T-helper 1 cell treated with Interleukin-12 subunit alpha and Interleukin-12 subunit beta and Interleukin-4 antibody, amounts not matched to agents 30 μg/mL and 1 μg/mL, for 36 hours (primary cell): ENCODE measurements around the gene TRIML1.
"Not testable (repeated sequence)": the region's sequence is repeated elsewhere in the genome, so short reads cannot be mapped to it uniquely, and the experiment has no call there.

Experiments used
- H3K27ac Mint-ChIP-seq: one replicate; pipeline ENCODE4 v1.8.0; 2021; ENCODE audit warnings: mild to moderate bottlenecking, mixed read lengths
- H3K27me3 Mint-ChIP-seq: one replicate; pipeline ENCODE4 v1.8.0; 2021; ENCODE audit warnings: low read depth, mixed read lengths
- H3K36me3 Mint-ChIP-seq: one replicate; pipeline ENCODE4 v1.8.0; 2021; ENCODE audit warnings: low read depth, mixed read lengths
- H3K4me1 Mint-ChIP-seq: one replicate; pipeline ENCODE4 v1.8.0; 2021; ENCODE audit warnings: low read depth, mixed read lengths
- H3K4me3 Mint-ChIP-seq: one replicate; pipeline ENCODE4 v1.8.0; 2021; ENCODE audit warnings: mild to moderate bottlenecking, moderate library complexity, mixed read lengths
- H3K9me3 Mint-ChIP-seq: one replicate; pipeline ENCODE4 v1.8.0; 2021; ENCODE audit warnings: mixed read lengths

TRIML1 gene

GRCh38 chr4:188132232-188132631, 7.0 kb upstream of the TRIML1 start:
- Mint-ChIP-seq H3K4me1 (no peaks in the 10 kb centered on the region), H3K36me3 (no peaks in the 10 kb centered on the region), H3K27me3 (no peaks in the 10 kb centered on the region), H3K4me3 (no peak overlapping the region), H3K9me3 (peaks cover 17% of the 10 kb centered on the region), H3K27ac (no peak overlapping the region)

- Mint-ChIP-seq H3K4me1 (no peaks in the 10 kb centered on the region), H3K4me3 (no peak overlapping the region), H3K36me3 (no peaks in the 10 kb centered on the region), H3K27ac (no peak overlapping the region), H3K27me3 (no peaks in the 10 kb centered on the region), H3K9me3 (peaks cover 26% of the 10 kb centered on the region)
Observed at GRCh38 chr4:188138227-188138626, 1.0 kb upstream of the TRIML1 start.

DNA sequence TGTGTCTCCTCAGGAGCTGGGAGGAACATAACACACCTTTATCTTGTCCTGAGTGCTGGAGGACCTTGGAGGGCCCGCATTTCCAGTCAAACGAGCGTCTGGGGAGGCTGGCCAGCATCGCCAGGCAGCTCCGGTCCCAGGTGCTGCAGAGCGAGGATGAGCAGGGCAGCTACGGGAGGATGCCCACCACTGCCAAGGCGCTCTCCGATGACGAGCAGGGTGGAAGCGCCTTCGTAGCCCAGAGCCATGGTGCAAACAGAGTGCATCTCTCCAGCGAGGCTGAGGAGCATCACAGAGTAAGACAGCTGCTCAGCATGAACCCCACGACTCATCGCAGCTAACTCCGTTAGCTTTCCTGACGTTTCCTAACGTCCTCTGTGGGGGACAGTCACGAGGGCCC, 430 bp downstream of the TRIML1 start:
- H3K36me3 Mint-ChIP-seq: no peaks in the 10 kb centered on the region
- H3K4me3 Mint-ChIP-seq: no peak overlapping the region
- peaks cover 29% of the 10 kb centered on the region for H3K9me3 Mint-ChIP-seq
- H3K27ac Mint-ChIP-seq: no peak overlapping the region
- no peaks in the 10 kb centered on the region for H3K4me1 Mint-ChIP-seq
- H3K27me3 Mint-ChIP-seq: no peaks in the 10 kb centered on the region

- Mint-ChIP-seq H3K27me3 (no peaks in the 10 kb centered on the region), H3K27ac (no peak overlapping the region)
Observed at GRCh38 chr4:188143731-188144130, 4.5 kb downstream of the TRIML1 start.

DNA sequence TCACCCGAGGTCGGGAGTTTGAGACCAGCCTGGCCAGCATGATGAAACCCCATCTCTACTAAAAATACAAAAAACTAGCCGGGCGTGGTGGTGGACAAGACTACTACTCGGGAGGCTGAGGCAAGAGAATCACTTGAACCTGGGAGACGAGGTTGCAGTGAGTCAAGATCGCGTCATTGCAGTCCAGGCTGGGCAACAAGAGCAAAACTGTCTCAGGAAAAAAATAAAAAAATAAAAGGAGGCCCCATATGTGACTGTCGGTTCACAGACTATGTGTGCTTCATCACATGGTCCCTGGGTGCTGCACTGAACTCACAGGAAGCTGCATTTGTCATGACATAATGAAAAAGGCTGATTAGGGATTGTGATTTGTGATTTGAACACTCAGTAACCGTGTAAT, 6.4 kb downstream of the TRIML1 start:
- Mint-ChIP-seq H3K9me3 (peaks cover 28% of the 10 kb centered on the region), H3K4me1 (no peaks in the 10 kb centered on the region), H3K4me3 (no peak overlapping the region), H3K36me3 (no peaks in the 10 kb centered on the region), H3K27me3 (no peaks in the 10 kb centered on the region), H3K27ac (no peak overlapping the region)

More at GRCh38 chr4:188143731-188144130, 4.5 kb downstream of the TRIML1 start:
- no peaks in the 10 kb centered on the region for H3K36me3 Mint-ChIP-seq
- H3K4me3 Mint-ChIP-seq: no peak overlapping the region
- no peaks in the 10 kb centered on the region for H3K4me1 Mint-ChIP-seq
- H3K9me3 Mint-ChIP-seq: peaks cover 32% of the 10 kb centered on the region

DNA sequence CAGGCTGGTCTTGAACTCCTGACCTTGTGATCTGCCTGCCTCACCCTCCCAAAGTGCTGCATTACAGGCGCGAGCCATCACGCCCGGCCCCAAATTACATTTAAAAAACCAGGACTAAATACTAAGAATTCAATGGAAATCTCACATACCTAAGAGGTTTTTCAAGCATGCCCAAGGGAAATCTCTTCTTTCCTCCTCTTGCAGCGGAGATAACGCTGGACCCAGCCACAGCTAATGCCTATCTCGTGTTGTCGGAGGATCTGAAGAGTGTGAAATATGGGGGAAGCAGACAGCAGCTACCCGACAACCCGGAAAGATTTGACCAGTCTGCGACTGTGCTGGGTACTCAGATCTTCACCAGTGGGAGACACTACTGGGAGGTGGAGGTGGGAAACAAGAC, 7.4 kb downstream of the TRIML1 start:
- no peaks in the 10 kb centered on the region for H3K4me1 Mint-ChIP-seq
- no peaks in the 10 kb centered on the region for H3K27me3 Mint-ChIP-seq
- H3K27ac Mint-ChIP-seq: no peak overlapping the region
- no peaks in the 10 kb centered on the region for H3K36me3 Mint-ChIP-seq
- peaks cover 23% of the 10 kb centered on the region for H3K9me3 Mint-ChIP-seq
- H3K4me3 Mint-ChIP-seq: no peak overlapping the region

GRCh38 chr4:188147176-188147575, 7.9 kb downstream of the TRIML1 start:
- Mint-ChIP-seq H3K27me3 (no peaks in the 10 kb centered on the region), H3K4me3 (no peak overlapping the region), H3K27ac (no peak overlapping the region), H3K9me3 (peaks cover 22% of the 10 kb centered on the region), H3K4me1 (no peaks in the 10 kb centered on the region), H3K36me3 (no peaks in the 10 kb centered on the region)

GRCh38 chr4:188147776-188148175, 8.5 kb downstream of the TRIML1 start:
- Mint-ChIP-seq H3K4me3 (no peak overlapping the region), H3K9me3 (peaks cover 22% of the 10 kb centered on the region), H3K27ac (no peak overlapping the region), H3K27me3 (no peaks in the 10 kb centered on the region), H3K36me3 (no peaks in the 10 kb centered on the region), H3K4me1 (no peaks in the 10 kb centered on the region)

DNA sequence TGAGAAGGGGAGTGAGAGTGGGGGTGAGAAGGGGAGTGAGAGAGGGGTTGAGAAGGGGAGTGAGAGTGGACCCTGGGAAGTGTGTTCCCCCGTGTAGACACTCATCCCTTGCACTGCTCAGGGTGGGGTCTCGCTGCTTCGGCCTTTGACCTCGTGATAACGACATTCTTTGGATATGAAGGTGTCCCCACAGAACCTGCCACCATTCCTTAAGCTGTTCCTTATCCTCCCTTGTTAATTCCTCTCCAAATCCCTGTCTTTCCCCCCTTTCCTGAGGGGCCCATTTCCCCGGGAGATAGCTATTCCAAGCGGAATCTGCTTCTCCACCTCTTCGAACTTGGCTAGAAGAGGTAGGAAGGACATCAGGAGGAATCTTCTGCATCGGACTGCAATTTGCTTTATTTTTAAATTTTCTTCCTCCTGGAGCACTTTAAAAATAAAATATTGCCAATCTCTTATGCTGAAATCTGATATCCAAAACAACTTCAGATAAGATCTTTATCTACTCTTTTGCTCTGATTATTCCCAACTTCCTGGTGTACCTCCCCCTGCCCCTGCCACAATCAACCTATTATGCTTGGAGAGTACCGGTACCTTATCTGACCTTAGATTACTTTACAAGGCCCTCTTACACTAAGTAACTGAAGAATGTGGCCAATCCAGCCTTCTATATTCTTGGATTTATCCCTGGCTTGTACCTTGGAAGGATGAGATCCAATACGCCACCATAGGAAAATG, 15.6 kb downstream of the TRIML1 start:
- Mint-ChIP-seq H3K4me1 (no peaks in the 10 kb centered on the region), H3K36me3 (no peaks in the 10 kb centered on the region), H3K4me3 (no peak overlapping the region), H3K27ac (no peak overlapping the region), H3K27me3 (no peaks in the 10 kb centered on the region), H3K9me3 (peaks cover 12% of the 10 kb centered on the region)

DNA sequence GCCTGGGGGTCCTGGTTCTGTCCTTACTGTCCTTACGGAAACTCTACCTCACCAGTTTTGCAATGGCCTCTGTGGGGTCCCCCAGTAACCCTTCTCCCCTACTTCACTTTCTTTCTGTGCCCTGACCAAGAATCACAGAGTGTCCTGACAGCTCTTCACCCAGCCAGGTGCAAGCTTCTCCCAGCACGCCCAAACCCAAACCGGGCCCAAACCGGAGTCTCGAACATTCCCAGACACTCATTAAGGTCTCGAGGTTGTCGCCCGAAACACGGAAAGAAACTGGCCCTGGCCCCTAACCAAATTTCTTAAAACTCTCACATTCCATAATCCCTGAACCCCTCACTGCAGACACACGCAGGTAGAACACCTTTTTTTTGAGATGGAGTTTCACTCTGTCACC, 19.1 kb downstream of the TRIML1 start:
- H3K36me3 Mint-ChIP-seq: no peaks in the 10 kb centered on the region

DNA sequence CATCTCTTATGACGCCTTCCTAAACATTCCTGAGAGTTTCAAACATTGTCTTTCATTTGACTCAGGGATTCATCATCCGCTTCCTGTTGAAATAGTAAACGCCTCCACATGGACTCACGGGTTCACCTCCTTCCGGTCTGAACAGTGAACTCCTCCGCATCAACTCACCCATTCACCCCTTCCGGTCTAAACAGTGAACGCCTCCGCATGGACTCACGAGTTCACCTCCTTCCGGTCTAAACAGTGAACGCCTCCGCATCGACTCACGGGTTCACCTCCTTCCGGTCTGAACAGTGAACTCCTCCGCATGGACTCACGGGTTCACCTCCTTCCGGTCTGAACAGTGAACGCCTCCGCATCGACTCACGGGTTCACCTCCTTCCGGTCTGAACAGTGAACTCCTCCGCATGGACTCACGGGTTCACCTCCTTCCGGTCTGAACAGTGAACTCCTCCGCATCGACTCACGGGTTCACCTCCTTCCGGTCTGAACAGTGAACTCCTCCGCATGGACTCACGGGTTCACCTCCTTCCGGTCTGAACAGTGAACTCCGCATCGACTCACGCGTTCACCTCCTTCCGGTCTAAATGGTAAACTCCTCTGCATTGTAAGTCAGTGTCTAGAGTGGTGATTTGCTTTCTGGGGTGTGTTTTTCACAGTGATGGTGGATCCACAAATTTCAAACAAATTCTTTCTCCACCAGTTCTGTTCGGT, 20.4 kb downstream of the TRIML1 start:
- H3K4me3 Mint-ChIP-seq, H3K36me3 Mint-ChIP-seq, H3K4me1 Mint-ChIP-seq, H3K27ac Mint-ChIP-seq, H3K27me3 Mint-ChIP-seq: not testable (repeated sequence)
- peaks cover 17% of the 10 kb centered on the region for H3K9me3 Mint-ChIP-seq

More for the DNA sequence above, 19.1 kb downstream of the TRIML1 start:
- H3K27me3 Mint-ChIP-seq: no peaks in the 10 kb centered on the region
- H3K27ac Mint-ChIP-seq: no peak overlapping the region
- peaks cover 17% of the 10 kb centered on the region for H3K9me3 Mint-ChIP-seq
- H3K4me1 Mint-ChIP-seq: no peaks in the 10 kb centered on the region
- no peak overlapping the region for H3K4me3 Mint-ChIP-seq

GRCh38 chr4:188160406-188160805, 21.2 kb downstream of the TRIML1 start:
- H3K9me3 Mint-ChIP-seq: peaks cover 17% of the 10 kb centered on the region

DNA sequence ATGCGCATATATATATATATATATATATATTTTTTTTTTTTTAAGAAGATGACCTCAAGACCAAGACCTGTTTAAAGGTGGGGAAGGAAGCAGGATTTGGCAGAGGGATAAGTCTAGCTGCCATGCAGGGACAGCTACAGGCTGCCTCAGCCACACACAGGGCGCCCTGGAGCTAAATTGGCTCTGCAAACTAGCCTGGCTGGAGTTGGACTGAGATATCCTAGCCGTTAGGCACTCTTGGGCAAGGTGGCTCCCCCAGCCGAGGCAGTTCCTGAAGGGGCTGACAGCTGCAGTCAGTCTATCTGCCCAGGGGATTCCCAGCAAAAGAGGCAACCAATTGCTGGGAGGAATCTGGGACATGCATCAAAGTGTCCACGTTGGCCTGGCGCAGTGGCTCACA, 21.9 kb downstream of the TRIML1 start:
- no peak overlapping the region for H3K4me3 Mint-ChIP-seq
- H3K27me3 Mint-ChIP-seq: no peaks in the 10 kb centered on the region
- peaks cover 17% of the 10 kb centered on the region for H3K9me3 Mint-ChIP-seq
- no peaks in the 10 kb centered on the region for H3K4me1 Mint-ChIP-seq
- no peak overlapping the region for H3K27ac Mint-ChIP-seq
- no peaks in the 10 kb centered on the region for H3K36me3 Mint-ChIP-seq

More at GRCh38 chr4:188160406-188160805, 21.2 kb downstream of the TRIML1 start:
- Mint-ChIP-seq H3K27ac (no peak overlapping the region), H3K36me3 (no peaks in the 10 kb centered on the region), H3K27me3 (no peaks in the 10 kb centered on the region), H3K4me1 (no peaks in the 10 kb centered on the region), H3K4me3 (no peak overlapping the region)

DNA sequence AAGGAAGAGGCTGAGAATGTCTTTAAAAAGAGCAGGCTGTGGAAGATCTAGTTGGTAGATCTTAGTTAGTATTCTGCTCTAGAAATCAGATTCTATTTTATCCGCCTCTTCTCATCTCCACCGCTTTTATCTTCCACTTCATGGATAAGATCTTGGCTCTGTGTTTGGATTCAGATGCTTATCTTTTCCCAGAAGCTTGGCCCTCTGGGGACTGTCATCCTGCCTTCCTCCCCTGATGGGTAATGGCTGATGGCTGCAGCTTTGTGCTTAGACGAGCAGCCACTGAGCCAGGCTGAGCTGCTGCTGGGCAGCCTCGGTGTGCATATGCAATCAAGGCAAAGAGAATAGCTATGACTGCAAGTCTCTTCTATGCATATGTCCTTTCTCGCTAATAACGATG, 23.5 kb downstream of the TRIML1 start:
- H3K4me3 Mint-ChIP-seq: no peak overlapping the region
- no peak overlapping the region for H3K27ac Mint-ChIP-seq
- no peaks in the 10 kb centered on the region for H3K4me1 Mint-ChIP-seq
- no peaks in the 10 kb centered on the region for H3K36me3 Mint-ChIP-seq
- H3K9me3 Mint-ChIP-seq: peaks cover 16% of the 10 kb centered on the region
- H3K27me3 Mint-ChIP-seq: no peaks in the 10 kb centered on the region

DNA sequence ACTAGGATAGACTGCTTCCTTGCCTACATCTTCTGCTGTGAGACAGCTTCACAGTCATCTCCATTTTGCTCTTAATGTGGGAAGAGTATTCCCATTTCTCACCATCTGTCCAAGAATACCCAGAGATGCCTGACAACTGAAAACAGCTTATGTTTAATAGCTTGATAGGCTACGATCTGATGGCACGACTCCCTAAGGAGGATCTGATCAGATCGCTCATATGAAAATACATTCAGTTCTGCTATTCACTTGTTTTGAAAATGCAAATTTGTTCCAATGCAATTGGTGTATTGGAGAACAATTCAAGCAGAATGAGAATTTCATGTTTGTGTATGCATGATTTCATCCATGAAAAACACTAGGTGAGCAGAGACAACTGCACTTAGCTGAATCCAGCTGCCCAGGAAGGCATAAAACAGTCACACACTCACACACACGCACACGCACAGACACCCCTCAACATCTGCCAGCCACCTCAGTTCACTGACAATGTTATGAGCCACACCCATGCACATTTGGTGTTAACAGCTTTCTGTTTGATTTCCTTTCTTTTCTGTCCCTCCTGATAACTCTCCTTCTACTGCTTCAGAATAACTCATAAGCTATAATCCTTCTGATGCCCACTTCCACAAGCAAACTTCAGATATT, 29.6 kb downstream of the TRIML1 start:
- Mint-ChIP-seq H3K27me3 (no peaks in the 10 kb centered on the region), H3K4me1 (no peaks in the 10 kb centered on the region), H3K9me3 (peaks cover 27% of the 10 kb centered on the region), H3K36me3 (no peaks in the 10 kb centered on the region), H3K4me3 (no peak overlapping the region), H3K27ac (no peak overlapping the region)
